SK-N-SH treated with all-trans-retinoic acid at 6 μM for 48 hours (cell line): ENCODE data around the gene MED1.
"Not testable (repeated sequence)": the region's sequence is repeated elsewhere in the genome, so short reads cannot be mapped to it uniquely, and the experiment has no call there.

Source experiments
- ATAC-seq: fragments of 200-7000 bp; cut with Tn5 transposase; 3 replicates; pipeline ENCODE4 v1.9.1; 2020; ENCODE audit warnings: mild to moderate bottlenecking, moderate library complexity
- ARNTL ChIP-seq: fragments of 450-650 bp; formaldehyde crosslinking; IDR thresholded peaks from 2 replicates; pipeline ENCODE4 v1.5.0; 2020; ENCODE audit warnings: low read depth, mild to moderate bottlenecking, moderate library complexity, borderline replicate concordance
- BACH2 ChIP-seq: fragments of 250-450 bp; sonication (Bioruptor Pico); IDR thresholded peaks from 2 replicates; pipeline ENCODE4 v1.9.0; 2021; ENCODE audit warnings: mild to moderate bottlenecking, borderline replicate concordance
- GLIS3 ChIP-seq: fragments of 250-450 bp; sonication (Bioruptor Pico); IDR thresholded peaks from 2 replicates; pipeline ENCODE4 v1.5.0; 2020; ENCODE audit warnings: mild to moderate bottlenecking, moderate library complexity
- ISL1 ChIP-seq: fragments of 250-450 bp; sonication (Bioruptor Pico); IDR thresholded peaks from 2 replicates; pipeline ENCODE4 v2.1.2; 2022; ENCODE audit warnings: mild to moderate bottlenecking, moderate library complexity
- PPARA ChIP-seq: fragments of 250-450 bp; sonication (Bioruptor Pico); IDR thresholded peaks from 2 replicates; pipeline ENCODE4 v1.5.0; 2020; ENCODE audit warnings: mild to moderate bottlenecking, borderline replicate concordance
- SNAI2 ChIP-seq: fragments of 250-450 bp; sonication (Bioruptor Pico); IDR thresholded peaks from 2 replicates; pipeline ENCODE4 v1.5.0; 2020; ENCODE audit warnings: mild to moderate bottlenecking, moderate library complexity
- TCF4 ChIP-seq: fragments of 250-450 bp; sonication (Bioruptor Pico); IDR thresholded peaks from 2 replicates; pipeline ENCODE4 v1.8.0; 2021; ENCODE audit warnings: mild to moderate bottlenecking, moderate library complexity, borderline replicate concordance
- ZC3H10 ChIP-seq: fragments of 250-450 bp; sonication (Bioruptor Pico); IDR thresholded peaks from 2 replicates; pipeline ENCODE4 v1.5.1; 2021; ENCODE audit warnings: mild to moderate bottlenecking, moderate library complexity
- ZFP3 ChIP-seq: fragments of 250-450 bp; sonication (Bioruptor Pico); IDR thresholded peaks from 2 replicates; pipeline ENCODE4 v1.5.0; 2020; ENCODE audit warnings: mild to moderate bottlenecking, moderate library complexity
- ZFP30 ChIP-seq: fragments of 450-650 bp; formaldehyde crosslinking; IDR thresholded peaks from 2 replicates; pipeline ENCODE4 v1.5.0; 2022; ENCODE audit warnings: mild to moderate bottlenecking, moderate library complexity
- ZNF565 ChIP-seq: fragments of 450-650 bp; formaldehyde crosslinking; conservative IDR thresholded peaks from 2 replicates; pipeline ENCODE4 v1.5.0; 2020; ENCODE audit warnings: low read depth, mild to moderate bottlenecking, moderate library complexity
- TF ChIP-seq, protein P1 (sequence below): fragments of 250-450 bp; sonication (Bioruptor Pico); IDR thresholded peaks from 2 replicates; pipeline ENCODE4 v1.5.0; 2020; ENCODE audit warnings: mild to moderate bottlenecking, moderate library complexity
- TF ChIP-seq, protein P2 (sequence below): fragments of 250-450 bp; sonication (Bioruptor Pico); IDR thresholded peaks from 2 replicates; pipeline ENCODE4 v1.5.1; 2020; ENCODE audit warnings: low read depth, mild to moderate bottlenecking, moderate library complexity
- TF ChIP-seq, protein P3 (sequence below): fragments of 250-450 bp; sonication (Bioruptor Pico); IDR thresholded peaks from 2 replicates; pipeline ENCODE4 v1.8.0; 2020; ENCODE audit warnings: mild to moderate bottlenecking, moderate library complexity, borderline replicate concordance

MED1 gene

DNA sequence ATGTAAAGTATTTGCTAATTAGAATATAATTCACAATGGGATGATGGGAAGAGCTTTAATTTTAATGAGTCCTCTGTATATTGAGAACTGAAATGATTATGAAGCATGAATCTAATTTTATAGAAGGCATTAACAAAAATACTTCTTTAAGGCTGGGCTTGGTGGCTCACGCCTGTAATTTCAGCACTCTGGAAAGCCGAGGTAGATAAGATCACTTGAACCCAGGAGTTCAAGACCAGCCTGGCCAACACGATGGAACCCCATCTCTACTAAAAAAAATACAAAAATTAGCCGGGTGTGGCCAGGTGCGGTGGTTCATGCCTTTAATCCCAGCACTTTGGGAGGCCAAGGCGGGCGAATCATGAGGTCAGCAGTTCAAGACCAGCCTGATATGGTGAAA lies 22.2 kb upstream of the MED1 start (continued):
- TF ChIP-seq ZC3H10 (no peak), SNAI2 (no peak), TCF4 (CRISPR knock-in tag) (no peak), ARNTL (CRISPR knock-in tag) (no peak)
- TF ChIP-seq, all 23 proteins: peak for 0

DNA sequence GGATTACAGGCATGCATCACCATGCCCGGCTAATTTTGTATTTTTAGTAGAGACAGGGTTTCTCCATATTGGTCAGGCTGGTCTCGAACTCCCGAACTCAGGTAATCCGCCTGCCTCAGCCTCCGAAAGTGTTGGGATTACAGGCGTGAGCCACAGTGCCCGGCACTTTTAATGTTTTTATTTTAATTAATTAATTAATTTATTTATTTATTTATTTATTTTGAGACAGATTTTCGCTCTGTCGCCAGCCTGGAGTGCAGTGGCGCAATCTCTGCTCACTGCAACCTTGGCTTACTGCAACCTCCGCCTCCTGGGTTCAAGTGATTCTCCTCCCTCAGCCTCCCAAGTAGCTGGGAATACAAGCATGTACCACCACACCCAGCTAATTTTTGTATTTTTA lies 17.5 kb upstream of the MED1 start:
- ATAC-seq, result not testable (repeated sequence)

DNA sequence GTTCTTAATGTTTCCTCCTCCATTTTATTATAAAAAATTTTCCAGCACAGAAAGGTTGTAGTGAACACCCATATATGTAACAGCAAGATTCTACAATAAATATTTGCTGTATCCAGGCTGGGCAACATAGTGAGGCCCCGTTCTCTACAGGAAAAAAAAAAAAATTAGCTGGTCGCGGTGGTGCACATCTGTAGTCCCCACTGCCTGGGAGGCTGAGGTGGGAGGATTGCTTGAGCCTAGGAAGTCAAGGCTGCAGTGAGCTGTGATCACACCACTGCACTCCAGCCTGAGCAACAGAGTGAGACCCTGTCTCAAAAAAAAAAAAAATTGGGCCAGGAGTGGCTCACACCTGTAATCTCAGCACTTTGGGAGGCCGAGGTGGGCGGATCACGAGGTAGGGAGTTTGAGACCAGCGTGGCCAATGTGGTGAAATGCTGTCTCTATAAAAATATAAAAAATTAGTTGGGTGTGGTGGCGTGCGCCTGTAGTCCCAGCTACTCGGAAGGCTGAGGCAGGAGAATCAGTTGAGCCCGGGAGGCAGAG lies 13.6 kb upstream of the MED1 start:
- ATAC-seq, result not testable (repeated sequence)

DNA sequence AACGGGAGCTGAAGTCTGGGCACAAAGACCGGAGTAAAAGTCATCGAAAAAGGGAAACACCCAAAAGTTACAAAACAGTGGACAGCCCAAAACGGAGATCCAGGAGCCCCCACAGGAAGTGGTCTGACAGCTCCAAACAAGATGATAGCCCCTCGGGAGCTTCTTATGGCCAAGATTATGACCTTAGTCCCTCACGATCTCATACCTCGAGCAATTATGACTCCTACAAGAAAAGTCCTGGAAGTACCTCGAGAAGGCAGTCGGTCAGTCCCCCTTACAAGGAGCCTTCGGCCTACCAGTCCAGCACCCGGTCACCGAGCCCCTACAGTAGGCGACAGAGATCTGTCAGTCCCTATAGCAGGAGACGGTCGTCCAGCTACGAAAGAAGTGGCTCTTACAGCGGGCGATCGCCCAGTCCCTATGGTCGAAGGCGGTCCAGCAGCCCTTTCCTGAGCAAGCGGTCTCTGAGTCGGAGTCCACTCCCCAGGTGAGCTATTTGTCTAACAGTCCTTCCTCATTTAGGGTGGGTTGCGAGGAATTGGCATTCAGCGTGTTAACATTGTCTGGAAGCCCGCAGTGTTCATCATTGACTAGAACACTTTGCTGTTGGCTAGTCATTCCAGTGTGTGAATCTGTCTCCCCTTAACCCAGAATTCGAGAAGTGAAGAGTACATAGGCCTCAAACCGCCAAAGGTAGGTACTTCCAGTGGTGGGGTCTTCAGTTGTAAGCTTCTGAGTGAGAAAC lies 11.7 kb upstream of the MED1 start:
- ATAC-seq, result peak; percentile 2; the same call in 1 of the 3 replicates

DNA sequence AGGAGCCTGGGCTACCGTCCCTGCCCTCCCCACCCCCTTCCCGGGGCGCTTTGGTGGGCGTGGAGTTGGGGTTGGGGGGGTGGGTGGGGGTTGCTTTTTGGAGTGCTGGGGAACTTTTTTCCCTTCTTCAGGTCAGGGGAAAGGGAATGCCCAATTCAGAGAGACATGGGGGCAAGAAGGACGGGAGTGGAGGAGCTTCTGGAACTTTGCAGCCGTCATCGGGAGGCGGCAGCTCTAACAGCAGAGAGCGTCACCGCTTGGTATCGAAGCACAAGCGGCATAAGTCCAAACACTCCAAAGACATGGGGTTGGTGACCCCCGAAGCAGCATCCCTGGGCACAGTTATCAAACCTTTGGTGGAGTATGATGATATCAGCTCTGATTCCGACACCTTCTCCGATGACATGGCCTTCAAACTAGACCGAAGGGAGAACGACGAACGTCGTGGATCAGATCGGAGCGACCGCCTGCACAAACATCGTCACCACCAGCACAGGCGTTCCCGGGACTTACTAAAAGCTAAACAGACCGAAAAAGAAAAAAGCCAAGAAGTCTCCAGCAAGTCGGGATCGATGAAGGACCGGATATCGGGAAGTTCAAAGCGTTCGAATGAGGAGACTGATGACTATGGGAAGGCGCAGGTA lies 11.0 kb upstream of the MED1 start:
- TF ChIP-seq, protein P1, sequence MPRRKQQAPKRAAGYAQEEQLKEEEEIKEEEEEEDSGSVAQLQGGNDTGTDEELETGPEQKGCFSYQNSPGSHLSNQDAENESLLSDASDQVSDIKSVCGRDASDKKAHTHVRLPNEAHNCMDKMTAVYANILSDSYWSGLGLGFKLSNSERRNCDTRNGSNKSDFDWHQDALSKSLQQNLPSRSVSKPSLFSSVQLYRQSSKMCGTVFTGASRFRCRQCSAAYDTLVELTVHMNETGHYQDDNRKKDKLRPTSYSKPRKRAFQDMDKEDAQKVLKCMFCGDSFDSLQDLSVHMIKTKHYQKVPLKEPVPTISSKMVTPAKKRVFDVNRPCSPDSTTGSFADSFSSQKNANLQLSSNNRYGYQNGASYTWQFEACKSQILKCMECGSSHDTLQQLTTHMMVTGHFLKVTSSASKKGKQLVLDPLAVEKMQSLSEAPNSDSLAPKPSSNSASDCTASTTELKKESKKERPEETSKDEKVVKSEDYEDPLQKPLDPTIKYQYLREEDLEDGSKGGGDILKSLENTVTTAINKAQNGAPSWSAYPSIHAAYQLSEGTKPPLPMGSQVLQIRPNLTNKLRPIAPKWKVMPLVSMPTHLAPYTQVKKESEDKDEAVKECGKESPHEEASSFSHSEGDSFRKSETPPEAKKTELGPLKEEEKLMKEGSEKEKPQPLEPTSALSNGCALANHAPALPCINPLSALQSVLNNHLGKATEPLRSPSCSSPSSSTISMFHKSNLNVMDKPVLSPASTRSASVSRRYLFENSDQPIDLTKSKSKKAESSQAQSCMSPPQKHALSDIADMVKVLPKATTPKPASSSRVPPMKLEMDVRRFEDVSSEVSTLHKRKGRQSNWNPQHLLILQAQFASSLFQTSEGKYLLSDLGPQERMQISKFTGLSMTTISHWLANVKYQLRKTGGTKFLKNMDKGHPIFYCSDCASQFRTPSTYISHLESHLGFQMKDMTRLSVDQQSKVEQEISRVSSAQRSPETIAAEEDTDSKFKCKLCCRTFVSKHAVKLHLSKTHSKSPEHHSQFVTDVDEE (CRISPR knock-in tag), result no peak
- TF ChIP-seq ZFP30 (CRISPR knock-in tag), result no peak
- TF ChIP-seq TCF4 (CRISPR knock-in tag), result no peak
- TF ChIP-seq ZNF565 (CRISPR knock-in tag), result no peak
- no peak for TF ChIP-seq ISL1
- no peak for TF ChIP-seq PPARA (CRISPR knock-in tag)
- no peak for TF ChIP-seq BACH2 (CRISPR knock-in tag)
- peak; percentile 57 for ATAC-seq

More for the DNA sequence above, 11.7 kb upstream of the MED1 start:
- TF ChIP-seq GLIS3 (CRISPR knock-in tag), result no peak
- TF ChIP-seq, protein P2, sequence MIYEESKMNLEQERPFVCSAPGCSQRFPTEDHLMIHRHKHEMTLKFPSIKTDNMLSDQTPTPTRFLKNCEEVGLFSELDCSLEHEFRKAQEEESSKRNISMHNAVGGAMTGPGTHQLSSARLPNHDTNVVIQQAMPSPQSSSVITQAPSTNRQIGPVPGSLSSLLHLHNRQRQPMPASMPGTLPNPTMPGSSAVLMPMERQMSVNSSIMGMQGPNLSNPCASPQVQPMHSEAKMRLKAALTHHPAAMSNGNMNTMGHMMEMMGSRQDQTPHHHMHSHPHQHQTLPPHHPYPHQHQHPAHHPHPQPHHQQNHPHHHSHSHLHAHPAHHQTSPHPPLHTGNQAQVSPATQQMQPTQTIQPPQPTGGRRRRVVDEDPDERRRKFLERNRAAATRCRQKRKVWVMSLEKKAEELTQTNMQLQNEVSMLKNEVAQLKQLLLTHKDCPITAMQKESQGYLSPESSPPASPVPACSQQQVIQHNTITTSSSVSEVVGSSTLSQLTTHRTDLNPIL (CRISPR knock-in tag), result no peak
- TF ChIP-seq ZFP3 (CRISPR knock-in tag), result no peak
- TF ChIP-seq, protein P1 (CRISPR knock-in tag), result no peak
- TF ChIP-seq ZC3H10, result no peak
- TF ChIP-seq ZNF565 (CRISPR knock-in tag), result no peak

DNA sequence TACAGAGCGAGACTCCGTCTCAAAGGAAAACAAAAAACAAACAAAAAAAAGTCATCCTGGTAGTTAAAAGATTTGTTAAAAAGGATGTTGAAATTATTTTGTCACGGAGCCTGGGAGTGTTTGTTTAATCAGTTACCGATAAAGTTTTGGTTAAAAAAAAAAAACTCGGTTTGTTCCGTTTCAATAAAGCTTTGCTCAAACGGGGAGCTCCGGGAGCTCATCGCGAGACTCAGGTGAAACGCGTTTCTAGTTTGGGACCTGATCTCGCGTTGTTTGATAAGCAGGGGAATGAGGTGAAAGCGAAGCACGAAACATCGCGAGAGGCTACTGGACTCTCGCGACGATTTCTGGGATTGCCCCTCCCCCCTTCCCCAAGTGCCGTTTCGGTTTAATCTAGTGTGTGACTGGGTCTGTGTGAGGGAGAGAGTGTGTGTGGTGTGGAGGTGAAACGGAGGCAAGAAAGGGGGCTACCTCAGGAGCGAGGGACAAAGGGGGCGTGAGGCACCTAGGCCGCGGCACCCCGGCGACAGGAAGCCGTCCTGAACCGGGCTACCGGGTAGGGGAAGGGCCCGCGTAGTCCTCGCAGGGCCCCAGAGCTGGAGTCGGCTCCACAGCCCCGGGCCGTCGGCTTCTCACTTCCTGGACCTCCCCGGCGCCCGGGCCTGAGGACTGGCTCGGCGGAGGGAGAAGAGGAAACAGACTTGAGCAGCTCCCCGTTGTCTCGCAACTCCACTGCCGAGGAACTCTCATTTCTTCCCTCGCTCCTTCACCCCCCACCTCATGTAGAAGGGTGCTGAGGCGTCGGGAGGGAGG lies 10.3 kb upstream of the MED1 start, which contains the start of gene CDK12:
Gene CDK12, plus strand, starts transcription at position 374 of the 813 bp plus-strand sequence. CDS start 586 bp downstream, outside the sequence.
- TF ChIP-seq GLIS3 (CRISPR knock-in tag) (peak; percentile 77; the same call in 1 of the 2 replicates), ARNTL (CRISPR knock-in tag) (no peak)
- TF ChIP-seq, protein P3, sequence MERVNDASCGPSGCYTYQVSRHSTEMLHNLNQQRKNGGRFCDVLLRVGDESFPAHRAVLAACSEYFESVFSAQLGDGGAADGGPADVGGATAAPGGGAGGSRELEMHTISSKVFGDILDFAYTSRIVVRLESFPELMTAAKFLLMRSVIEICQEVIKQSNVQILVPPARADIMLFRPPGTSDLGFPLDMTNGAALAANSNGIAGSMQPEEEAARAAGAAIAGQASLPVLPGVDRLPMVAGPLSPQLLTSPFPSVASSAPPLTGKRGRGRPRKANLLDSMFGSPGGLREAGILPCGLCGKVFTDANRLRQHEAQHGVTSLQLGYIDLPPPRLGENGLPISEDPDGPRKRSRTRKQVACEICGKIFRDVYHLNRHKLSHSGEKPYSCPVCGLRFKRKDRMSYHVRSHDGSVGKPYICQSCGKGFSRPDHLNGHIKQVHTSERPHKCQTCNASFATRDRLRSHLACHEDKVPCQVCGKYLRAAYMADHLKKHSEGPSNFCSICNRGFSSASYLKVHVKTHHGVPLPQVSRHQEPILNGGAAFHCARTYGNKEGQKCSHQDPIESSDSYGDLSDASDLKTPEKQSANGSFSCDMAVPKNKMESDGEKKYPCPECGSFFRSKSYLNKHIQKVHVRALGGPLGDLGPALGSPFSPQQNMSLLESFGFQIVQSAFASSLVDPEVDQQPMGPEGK, result peak; percentile 20; the same call in 1 of the 2 replicates
- ATAC-seq, result peak; percentile 89
